WTC11 (cell line): ENCODE measurements around the gene ZWINT.

Experiments
- ATF1 ChIP-seq: sonication (generic); formaldehyde crosslinking; IDR thresholded peaks from 2 replicates; pipeline ENCODE4 v1.8.1; 2023; ENCODE audit warnings: mild to moderate bottlenecking, moderate library complexity, missing genetic modification reagents
- ATF3 ChIP-seq: sonication (generic); formaldehyde crosslinking; conservative IDR thresholded peaks from 2 replicates; pipeline ENCODE4 v1.8.1; 2022; ENCODE audit warnings: mild to moderate bottlenecking, missing genetic modification reagents
- ATF6 ChIP-seq: sonication (generic); formaldehyde crosslinking; IDR thresholded peaks from 2 replicates; pipeline ENCODE4 v1.8.1; 2023; ENCODE audit warnings: mild to moderate bottlenecking, missing genetic modification reagents
- CTCF ChIP-seq: fragments of 200-600 bp; IDR thresholded peaks from 2 replicates; pipeline ENCODE4 v1.8.0; 2022; ENCODE audit warnings: antibody characterized with exemption
- ELF4 ChIP-seq: sonication (generic); formaldehyde crosslinking; IDR thresholded peaks from 2 replicates; pipeline ENCODE4 v1.8.1; 2022; ENCODE audit warnings: low read depth, mild to moderate bottlenecking, moderate library complexity, missing genetic modification reagents
- GTF2I ChIP-seq: fragments of 250-450 bp; sonication (Bioruptor Pico); conservative IDR thresholded peaks from 2 replicates; pipeline ENCODE4 v1.4.0; 2021; ENCODE audit warnings: mild to moderate bottlenecking
- NFYB ChIP-seq: sonication (generic); formaldehyde crosslinking; conservative IDR thresholded peaks from 2 replicates; pipeline ENCODE4 v1.8.0; 2022; ENCODE audit warnings: low read depth, missing genetic modification reagents
- NR2C2 ChIP-seq: sonication (generic); formaldehyde crosslinking; IDR thresholded peaks from 2 replicates; pipeline ENCODE4 v1.8.0; 2022; ENCODE audit warnings: mild to moderate bottlenecking, missing genetic modification reagents
- STAT6 ChIP-seq: sonication (generic); formaldehyde crosslinking; conservative IDR thresholded peaks from 2 replicates; pipeline ENCODE4 v1.8.1; 2023; ENCODE audit warnings: mild to moderate bottlenecking, low read depth, missing genetic modification reagents, moderate library complexity
- TEAD4 ChIP-seq: sonication (generic); formaldehyde crosslinking; IDR thresholded peaks from 2 replicates; pipeline ENCODE4 v1.8.0; 2022; ENCODE audit warnings: mild to moderate bottlenecking, missing genetic modification reagents
- ZNF138 ChIP-seq: sonication (generic); formaldehyde crosslinking; conservative IDR thresholded peaks from 2 replicates; pipeline ENCODE4 v1.8.1; 2022; ENCODE audit warnings: mild to moderate bottlenecking, moderate library complexity, missing genetic modification reagents
- ZNF317 ChIP-seq: sonication (generic); formaldehyde crosslinking; IDR thresholded peaks from 2 replicates; pipeline ENCODE4 v1.8.1; 2023; ENCODE audit warnings: low read depth, mild to moderate bottlenecking, moderate library complexity, missing genetic modification reagents, borderline replicate concordance

GRCh38 chr10:56349611-56350010, 11.4 kb downstream of the ZWINT start:
- TF ChIP-seq CTCF = no peak
- TF ChIP-seq TEAD4 = no peak
- no peak for TF ChIP-seq ATF6 (CRISPR knock-in tag)
- TF ChIP-seq ATF3 (CRISPR knock-in tag) = no peak
- no peak for TF ChIP-seq ELF4 (CRISPR knock-in tag)
- TF ChIP-seq NFYB = no peak
- no peak for TF ChIP-seq ATF1 (CRISPR knock-in tag)
- TF ChIP-seq STAT6 (CRISPR knock-in tag) = no peak
- no peak for TF ChIP-seq GTF2I (CRISPR knock-in tag)
- no peak for TF ChIP-seq NR2C2 (CRISPR knock-in tag)
- TF ChIP-seq ZNF138 (CRISPR knock-in tag) = no peak
- no peak for TF ChIP-seq ZNF317 (CRISPR knock-in tag)
